DMS79 treated with DMSO at 0.1 percent for 48 hours (cell line): ENCODE results near the gene OGA.

Experiments
- DNase-seq: peaks from one replicate; lab custom pipeline; 2025; lab: John Stamatoyannopoulos, UW

Gene OGA

DNA sequence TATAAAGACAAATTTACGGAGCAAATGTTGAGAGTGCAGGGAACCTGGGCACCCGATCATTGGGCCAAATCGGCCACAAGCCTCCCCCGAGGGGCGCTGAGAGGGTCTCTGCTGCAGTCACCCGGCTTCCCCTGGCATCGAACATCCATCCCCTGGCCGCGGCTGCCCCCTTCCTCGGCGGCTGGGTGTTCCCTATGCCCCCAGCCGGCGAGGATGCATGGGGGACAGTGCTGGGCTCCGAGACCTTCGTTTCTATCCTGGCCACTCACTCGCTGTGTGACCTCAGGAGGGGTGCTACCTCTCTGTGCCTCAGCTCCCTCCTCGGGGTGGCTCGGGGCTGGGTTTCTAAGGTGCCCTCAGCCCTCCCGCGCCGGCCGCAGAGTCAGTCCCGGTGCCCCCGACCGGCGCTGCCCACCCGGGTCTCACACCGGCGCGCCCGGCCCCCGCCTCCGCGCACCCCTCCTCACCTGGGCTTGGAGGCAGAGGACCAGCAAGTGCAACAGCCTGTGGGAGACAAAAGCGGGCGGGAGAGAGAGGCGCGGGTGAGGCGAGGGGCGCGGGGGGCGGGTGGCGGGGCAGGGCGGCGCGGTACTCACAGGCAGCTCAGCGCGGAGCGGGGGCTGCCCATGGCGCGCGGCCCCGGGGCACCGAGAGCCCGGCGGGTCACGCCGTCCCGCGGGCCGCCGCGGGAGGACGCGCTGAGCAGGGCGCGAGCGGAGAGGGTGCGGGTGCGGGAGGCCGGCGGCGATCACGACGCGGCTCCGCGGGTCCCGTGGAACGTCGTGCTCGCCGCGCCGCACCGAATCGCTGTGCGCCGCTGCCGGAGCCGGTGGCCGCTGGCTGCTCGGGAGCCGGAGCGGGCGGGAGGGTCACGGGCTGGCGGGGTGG, 42.7 kb downstream of the OGA start, which contains the start of gene FGF8:
TSS of gene FGF8 (minus strand) at position 842 of the 888 bp plus-strand sequence. CDS start at position 628, 214 bp downstream.
- DNase-seq: no peak

DNA sequence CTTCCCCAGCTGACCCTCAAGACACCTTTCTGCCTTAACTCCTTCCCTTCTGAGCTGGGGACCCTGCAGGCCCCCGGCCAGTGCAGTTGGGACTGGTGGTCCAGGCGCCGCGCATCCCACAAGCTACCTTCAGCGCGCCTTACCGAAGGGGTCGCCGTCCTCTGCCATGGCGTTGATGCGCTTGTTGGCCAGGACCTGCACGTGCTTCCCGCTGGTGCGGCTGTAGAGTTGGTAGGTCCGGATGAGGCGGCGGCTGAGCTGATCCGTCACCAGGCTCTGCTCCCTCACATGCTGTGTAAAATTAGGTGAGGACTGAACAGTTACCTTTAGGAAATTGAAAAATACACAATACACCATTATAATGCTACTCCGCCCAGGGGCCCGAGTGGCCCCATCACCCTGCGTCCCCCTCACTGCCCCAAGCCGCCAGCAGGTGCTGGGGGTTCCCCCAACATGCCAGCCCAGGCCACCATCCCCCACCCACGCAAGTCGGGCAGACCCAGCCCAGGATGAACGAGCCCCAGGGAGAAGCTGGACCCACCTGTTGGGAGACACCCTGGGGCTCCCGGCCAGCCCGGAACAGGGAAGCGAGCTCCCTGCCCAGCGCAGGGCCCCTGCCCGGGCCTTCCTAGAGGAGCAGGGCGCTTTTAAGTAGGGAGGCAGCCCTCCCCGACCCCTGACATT, 43.5 kb downstream of the OGA start:
- DNase-seq: no peak

DNA sequence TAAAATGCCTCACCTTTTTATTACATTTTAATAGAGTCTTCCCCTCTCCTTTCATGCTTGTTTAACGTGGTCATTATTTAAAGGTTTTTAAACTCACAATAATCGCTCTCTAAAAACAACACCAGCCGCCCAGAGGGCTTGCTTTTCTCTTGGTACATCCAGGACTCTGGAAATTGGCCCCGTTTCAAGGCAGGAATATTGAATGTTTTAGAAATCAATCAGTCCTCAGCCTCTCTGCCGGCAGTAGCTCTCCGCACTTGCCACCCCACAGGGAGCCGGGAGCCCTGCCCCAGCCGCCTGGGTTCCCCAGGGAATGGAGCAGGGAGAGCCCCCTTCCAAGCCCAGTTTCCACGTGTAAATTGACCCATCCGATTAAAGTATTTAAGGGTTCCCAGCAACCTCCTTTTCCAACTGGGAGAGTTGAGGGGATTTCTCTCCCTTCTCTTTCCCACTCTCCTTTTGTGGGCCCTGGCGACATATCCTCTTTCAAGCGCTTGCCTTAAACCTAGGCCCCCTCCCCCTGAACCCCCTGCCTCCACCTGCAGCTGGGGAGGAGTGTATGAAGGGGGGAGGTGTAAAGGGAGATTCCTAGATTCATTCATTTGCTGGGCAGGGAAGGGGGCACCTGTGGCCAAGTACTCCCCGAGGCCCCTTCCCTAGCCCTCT, 44.2 kb downstream of the OGA start:
- DNase-seq: no peak

DNA sequence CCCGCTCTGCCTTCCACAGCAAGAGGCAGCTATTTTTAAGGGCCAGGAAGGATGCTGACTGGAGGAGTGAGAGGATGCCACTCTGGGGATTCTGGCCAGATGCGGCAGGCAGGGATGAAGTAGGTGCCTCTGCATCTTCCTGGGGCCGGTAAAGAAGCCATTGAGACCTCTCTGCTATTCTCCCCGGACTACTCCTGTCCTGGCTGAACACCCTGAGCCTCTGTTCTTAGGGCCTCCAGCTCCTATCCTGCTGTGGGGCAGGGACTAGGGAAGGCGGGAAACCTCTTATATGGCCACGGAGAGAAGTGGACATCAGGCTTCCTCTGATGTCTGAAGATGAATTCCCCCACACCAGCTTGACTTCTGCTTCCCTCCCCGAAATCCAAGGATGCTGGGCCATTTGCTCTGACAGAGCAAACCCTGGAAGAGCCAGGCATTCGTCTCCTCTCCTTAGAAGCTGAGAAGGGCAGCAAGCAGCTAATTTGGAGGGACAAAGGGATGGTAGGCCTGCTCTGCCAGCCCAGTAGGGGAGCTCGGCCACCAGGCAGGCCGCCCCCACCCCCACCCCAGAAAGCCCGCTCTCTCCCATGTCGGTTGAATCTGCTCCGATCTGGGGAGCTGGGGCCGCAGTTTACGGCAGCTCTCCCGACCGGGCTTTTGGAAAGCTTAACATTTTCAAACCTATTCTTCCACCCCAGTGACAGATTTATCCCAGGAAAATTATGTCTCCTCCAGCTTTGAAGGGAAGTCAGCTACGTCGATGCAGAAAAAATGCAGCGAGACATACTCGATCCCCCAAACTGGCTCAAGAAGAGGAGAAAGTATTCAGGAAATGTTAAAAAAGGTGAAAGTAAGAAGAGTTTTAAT, 45.1 kb downstream of the OGA start:
- DNase-seq: no peak

DNA sequence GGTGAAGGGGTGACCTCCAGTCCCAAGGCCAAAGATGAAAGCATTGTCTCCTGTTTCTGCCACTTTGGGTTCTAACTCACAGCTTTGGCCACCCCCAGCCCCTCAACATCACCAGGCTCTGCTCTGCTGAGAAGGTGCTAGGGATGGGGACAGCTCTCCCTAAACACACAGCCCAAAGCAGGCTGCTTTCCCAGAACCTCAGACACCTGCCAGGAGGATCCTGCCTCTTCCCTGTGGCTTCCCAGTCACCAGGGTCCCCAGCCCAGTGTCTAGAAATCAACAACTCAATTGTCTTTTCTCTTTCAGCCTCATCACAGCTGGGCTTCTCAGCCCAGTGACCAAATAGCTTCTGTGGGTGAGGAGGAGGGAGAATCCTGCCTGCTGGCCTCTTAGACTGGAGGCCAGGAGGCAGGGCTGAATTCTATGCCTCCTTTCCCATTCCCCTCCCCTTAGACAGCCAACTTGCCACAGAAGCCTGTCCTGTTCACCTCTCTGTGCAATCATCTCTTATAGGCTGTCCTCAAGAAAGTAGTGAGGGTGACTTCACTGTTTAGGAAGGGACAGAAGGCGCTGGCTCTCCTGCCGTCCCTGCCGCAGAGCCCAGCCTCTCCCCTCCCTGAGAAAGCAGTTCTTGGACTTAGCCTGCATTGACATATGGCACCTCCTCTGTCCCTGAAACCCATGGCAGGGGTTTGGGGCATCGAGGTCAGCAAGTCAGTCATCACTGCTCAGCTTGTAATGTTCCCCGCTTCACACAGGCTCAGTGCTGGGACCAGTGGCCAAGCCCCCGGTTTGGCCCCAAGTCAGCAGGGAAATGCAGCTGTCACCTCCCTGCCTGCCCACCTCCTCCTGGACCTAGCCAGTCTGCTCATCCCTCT, 46.0 kb downstream of the OGA start:
- no peak for DNase-seq

DNA sequence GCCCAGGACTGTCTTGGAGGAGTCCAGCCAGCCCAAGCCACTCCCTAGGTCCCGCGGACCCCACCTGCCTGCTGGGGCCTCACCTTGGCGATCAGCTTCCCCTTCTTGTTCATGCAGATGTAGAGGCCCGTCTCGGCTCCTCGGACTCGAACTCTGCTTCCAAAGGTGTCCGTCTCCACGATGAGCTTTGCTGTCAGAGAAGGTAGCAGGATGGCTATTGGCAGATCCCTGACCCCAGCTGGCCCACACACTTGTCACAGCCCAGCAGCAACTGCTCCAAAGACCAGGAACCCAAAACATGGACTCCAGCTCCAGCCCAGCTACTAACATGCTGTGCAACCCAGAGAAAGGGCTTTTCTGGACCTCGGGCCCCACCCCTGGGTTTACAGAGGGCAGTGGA, 46.9 kb downstream of the OGA start:
- DNase-seq: no peak

DNA sequence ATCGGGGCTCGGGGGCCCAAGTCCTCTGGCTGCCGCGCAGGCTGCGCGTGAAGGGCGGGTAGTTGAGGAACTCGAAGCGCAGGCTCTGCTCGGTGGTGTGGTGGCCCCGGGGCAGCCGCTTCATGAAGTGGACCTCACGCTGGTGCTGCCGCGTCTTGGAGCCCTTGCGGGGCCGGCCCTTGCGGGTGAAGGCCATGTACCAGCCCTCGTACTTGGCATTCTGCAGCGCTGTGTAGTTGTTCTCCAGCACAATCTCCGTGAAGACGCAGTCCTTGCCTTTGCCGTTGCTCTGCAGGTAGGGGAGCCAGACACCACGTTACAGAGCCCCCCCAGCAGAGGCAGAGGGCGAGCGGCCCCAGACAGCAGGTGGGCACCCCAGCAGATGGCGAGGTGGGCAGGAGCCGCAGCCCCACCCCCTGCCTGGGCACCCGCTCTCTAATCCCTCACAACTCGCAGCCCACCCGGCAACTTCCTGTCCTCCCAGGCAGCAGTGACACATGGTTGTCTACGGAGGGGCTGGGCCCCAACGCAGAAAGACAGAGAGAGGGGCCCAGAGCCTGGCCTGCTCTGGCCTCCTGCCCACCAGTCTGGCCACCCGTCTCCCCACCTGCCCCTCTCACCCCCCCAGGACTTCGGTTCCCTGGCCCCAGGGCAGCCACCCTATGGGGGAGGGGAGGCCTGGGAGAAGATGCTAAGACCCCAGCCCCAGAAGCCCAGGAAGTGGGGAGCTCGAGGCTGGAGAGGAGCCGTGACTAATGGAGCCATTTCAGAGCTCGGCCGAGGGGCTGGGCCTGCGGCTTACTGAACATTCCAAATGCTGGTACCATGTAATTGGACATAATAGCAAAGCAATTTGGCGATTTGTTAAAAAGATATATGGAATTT, 47.7 kb downstream of the OGA start:
- no peak for DNase-seq

DNA sequence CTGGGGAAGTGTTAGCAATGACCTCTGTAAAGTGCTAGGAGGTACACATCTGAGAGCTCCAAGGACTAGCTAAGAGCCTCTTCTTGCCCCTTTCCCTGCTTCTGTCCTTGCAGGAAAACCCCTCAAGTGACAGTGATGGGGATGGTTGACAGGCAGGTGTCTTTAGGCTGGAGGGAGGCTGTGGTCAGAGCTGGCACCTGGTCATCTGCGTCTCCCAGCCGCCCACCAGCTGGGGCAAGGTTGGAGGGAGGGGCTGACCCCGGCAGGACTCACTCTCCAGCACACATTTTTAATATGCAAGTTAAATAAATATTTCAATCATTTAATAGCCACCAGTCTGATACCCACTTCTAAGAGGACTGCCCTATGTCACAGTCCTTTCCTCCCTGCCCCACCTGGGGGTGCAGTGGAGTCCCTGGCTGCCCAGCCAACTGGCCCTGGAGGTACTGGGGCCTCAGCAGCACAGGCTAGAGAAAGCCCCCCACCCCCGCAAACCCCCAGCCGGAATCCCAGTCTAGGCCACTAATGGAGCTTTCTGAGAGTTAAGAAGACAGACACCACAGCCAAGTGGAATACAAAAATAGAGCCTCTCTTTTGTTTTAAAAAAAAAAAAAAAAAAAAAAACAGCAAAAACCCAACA, 48.6 kb downstream of the OGA start:
- no peak for DNase-seq

DNA sequence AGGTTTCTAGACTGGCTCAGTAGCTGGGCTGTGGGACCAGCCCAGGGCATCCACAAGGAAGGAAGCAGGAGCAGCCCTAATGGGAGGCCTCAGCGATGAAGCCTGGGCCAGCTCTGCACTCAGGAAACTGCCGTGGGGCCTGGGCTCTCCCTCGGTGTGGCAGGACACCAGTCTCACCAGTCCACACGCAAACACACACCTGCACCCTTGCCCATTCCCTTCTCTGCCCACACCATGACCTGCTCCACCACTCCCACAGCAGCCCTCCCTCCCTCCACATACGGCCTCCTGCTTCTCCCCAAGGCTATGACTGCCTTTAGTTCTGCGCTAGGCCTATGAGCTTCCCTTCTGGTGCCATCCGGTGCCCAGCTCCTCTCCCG, 49.5 kb downstream of the OGA start:
- DNase-seq: no peak

DNA sequence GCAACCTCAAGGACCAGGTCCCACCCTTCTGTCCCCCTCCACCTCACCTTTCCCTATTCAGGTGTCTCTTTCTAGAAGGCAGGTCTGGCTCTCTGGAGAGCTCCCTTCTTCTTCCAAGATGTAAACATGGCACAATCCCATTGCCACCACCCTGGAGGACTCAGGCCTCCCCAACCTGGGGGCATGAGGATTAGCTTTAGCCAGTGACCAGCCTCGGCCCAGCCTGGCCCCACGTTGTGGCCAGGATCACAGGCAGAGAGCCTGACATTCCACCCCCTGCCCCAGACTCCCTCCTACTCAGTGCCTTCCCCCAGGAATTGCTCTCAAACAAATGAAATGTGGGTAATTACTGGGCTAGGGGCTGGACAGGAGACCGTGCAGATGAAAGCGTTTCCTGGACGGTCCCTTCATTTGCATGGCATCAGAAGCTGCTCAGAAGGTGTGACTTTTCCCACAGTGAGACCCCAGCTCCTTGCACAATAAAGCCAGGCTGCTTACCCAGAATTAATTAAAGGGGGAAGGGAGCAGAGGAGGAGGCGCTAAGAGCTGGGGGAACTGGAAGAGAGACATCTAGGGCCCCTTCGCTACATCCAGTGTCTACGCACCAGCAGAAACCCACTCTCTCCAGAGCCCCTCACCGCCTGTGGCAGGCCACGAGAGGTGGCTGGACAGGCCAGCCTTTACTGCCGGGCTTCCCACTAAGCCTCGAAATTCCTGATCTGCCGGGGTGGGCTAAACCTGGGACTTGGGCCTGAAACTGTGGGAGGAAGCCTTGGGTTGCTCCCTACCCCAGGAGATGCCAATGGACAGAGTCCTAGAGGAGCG, 50.1 kb downstream of the OGA start:
- DNase-seq: no peak

DNA sequence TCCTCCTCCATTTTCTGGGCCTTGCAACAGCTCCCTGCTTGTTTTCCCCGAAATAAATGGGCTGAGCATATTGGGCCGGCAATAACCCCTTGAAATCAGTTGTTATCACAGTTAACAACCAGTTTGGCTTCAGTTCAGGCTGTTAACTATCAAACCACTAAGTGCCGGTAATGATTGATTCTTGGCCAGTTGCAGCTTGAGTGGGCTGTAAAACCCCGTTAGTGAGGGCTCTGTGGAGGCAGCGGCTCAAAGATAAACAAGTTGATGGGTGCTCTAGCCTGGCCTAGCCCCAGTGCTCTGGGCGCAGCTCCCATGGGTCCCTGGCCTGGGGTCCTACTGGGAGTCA, 50.7 kb downstream of the OGA start:
- DNase-seq: peak; percentile 75

DNA sequence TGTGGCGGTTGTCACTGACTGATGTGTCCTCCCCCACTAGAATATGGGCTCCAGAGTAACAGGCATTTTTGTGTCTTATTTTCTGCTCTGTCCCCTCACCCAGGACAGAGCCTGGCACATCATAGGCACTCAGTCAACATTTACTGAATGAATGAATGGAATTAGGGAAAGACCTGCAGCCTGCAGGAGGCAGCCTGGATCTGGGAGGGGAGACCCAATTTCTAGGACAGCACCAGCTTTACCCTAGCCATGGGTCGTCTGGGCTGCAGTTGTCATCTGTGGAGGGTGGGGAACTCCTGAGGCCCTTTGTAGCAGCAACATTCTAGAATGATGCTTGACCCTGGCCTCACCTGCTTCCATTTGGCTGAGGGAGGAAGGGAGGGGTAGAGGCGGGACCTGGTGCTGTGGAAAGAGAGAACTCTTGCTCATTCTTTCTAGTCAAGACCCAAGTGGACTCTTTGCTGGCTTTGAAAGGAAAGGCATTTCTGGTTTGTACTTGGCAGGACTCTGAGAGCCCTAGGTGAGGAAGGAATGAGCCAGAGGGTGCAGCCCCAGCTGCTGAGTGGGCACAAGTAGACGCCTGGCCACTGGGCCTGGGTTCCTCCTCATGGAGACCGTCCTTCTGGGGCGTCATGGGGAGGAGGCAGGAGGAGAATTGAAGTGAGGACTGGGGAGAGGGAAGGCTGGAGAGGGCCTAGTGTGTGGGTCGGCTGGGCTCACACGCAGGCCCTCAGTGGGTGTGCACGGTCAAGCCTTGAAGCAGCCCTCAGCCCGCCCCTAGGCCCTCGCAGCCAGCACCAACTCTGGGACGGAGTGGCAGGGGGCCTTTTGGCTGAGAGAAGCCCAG, 51.3 kb downstream of the OGA start:
- DNase-seq: no peak

DNA sequence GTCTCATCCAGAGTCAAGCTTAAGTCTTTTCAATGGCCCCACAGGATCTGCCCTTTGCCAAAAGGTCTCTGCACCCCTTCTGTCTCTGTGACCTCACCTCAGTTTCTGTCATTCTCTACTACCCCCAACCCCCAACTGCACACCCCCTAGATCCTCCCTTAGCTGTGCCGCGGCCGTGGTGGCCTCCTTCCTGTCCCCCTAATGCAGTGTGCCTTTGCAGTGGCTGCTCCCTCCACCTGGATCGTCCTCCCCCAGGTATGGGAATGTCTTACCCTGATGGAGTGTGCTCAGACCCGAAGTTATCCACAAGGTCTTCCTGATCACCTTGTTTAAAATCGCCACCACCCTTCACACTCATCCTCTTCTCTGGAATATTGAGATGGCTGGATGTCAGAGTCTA, 51.9 kb downstream of the OGA start:
- DNase-seq: no peak

DNA sequence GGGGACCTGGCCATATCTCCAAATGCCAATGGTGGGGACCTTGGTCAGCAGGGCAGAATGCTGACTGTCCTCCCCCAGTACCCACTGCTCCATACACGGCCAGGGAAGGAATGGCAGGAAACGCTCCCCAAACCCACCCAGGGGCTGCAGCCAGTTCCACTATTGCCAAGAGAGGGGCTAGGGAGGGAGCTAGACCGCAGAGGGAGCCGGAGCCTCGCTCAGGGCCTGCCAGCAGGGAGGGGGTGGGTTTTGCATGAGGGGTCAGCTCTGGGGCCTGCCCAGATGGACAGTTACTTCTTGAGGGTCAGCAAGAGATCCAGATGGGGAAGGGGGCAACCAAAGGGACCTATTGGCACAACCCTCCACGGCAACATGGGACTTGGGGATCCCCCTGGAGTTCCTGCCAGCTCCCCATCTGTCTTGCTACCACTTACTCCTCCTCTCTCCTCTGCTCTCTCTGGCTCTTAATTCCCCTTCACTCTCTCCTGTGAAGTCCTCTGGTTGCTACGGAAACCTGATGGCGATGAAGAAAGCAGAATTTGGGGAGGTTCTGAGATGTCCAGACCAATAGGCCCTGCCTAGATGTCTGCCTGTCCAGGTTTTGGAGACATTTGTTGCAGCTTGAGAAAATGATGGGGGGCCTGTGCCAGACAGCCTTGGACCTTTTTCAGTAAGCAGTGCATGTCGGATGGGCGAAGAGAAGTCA, 55.0 kb downstream of the OGA start:
- no peak for DNase-seq

DNA sequence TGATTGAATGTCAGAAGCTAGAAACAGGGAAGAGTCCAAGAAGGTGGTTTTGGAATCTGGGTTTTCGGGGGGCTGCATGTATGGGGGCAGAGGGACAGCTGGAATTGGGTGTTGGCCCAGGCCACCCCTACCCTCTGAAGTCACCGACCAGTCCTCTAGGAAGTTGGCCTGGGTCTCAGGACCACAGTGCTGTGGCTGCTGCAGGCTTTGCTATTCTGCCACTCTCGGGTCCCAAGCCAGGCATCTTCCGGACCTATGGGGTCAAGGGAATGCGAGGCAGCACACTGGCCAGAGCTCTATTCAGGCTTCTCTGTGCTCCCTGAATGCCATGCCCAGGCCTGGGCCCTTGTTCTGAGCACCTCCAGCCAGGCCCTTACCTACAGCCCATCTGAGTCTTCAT, 55.5 kb downstream of the OGA start:
- DNase-seq: no peak

DNA sequence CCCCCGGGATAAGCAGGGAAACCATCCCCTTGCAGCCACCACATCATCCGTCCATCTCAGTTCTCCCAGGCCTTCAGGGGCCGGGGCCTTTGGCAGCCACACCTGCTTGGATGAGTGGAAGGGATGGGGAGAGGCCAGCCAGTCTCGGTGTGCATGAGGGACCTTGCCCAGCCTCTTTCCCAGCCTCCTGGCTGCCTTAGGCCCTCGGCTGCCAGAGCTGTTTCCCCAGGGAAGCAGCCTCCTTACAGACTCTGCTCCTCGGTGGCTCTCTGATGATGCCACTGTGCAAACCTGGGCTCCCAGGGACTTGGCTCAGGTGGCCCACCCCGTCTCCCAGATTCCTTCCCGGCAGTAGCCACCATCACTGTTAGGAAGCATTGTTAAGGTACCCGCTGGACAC, 57.0 kb downstream of the OGA start:
- no peak for DNase-seq

DNA sequence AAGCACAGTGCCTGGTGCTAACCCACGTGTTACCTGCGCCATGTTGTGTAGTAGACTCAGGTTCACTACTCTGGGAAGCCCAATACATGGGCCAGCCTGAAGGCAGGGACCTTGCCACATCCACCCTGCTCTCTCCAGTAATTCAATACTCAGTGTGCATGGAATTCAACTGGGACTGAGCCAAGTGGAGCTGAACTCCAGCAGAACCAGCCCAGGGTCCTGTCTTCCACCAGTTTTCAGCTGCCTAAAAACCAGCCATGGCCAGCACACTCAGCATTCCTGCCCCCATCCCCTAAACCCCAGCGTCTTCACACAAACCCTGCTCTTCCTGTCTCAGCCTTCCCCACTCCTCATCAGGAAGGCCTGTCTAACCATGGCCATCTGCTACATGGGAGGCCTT, 57.7 kb downstream of the OGA start:
- no peak for DNase-seq
